Astrocyte (in vitro differentiated cells and primary cell): ENCODE results near the gene TNFRSF13B.

Experiments used
- CTCF ChIP-seq: IDR thresholded peaks from 2 replicates; pipeline ENCODE4 v1.5.1; 2011; ENCODE audit warnings: low read depth, mild to moderate bottlenecking, inconsistent platforms, low read length, moderate library complexity; ENCODE audit not compliant: insufficient read depth
- EZH2 ChIP-seq: IDR thresholded peaks from 2 replicates; pipeline ENCODE4 v1.6.1; 2012; ENCODE audit warnings: mild to moderate bottlenecking, low read length, inconsistent platforms; ENCODE audit not compliant: insufficient read depth

GRCh38 chr17:16976725-16977550 is 5.0 kb upstream of the TNFRSF13B start:
- TF ChIP-seq CTCF (no peak), EZH2 (no peak)
